HepG2 (cell line): ENCODE measurements around the gene STN1. TPM values are rescaled to one million over a fixed set of nuclear protein-coding genes. Genes with fewer than 3 reads are reported as not detected.

Experiments
- ATM ChIP-seq: fragments of 450-650 bp; IDR thresholded peaks from 2 replicates; pipeline ENCODE4 v1.7.1; 2017; ENCODE audit warnings: mild to moderate bottlenecking, borderline replicate concordance
- EHMT2 ChIP-seq: fragments of 200-600 bp; sonication (generic); IDR thresholded peaks from 2 replicates; pipeline ENCODE4 v1.7.0; 2017; ENCODE audit warnings: antibody characterized with exemption, low read depth, low read length, borderline replicate concordance
- ELK4 ChIP-seq: sonication (generic); formaldehyde crosslinking; IDR thresholded peaks from 2 replicates; pipeline ENCODE4 v1.9.0; 2021; ENCODE audit warnings: missing genetic modification reagents, borderline replicate concordance
- GLMP ChIP-seq: sonication (generic); formaldehyde crosslinking; IDR thresholded peaks from 2 replicates; pipeline ENCODE4 v1.9.0; 2021; ENCODE audit warnings: missing genetic modification reagents, mild to moderate bottlenecking, borderline replicate concordance
- IKZF4 ChIP-seq: sonication (generic); formaldehyde crosslinking; IDR thresholded peaks from 2 replicates; pipeline ENCODE4 v1.5.1; 2020; ENCODE audit warnings: borderline replicate concordance, mild to moderate bottlenecking, low read depth, missing genetic modification reagents; ENCODE audit errors: not compliant biosample characterization
- JUN ChIP-seq: sonication (generic); formaldehyde crosslinking; IDR thresholded peaks from 2 replicates; pipeline ENCODE4 v1.4.0; 2020; ENCODE audit warnings: mild to moderate bottlenecking, missing genetic modification reagents
- KAT8 ChIP-seq: IDR thresholded peaks from 2 replicates; pipeline ENCODE4 v1.6.1; 2016; ENCODE audit warnings: missing genetic modification reagents, missing compliant biosample characterization
- KDM5A ChIP-seq: fragments of 200-600 bp; sonication (generic); IDR thresholded peaks from 2 replicates; pipeline ENCODE4 v1.7.0; 2018; ENCODE audit warnings: antibody characterized with exemption, mild to moderate bottlenecking, low read length, borderline replicate concordance
- KLF15 ChIP-seq: sonication (generic); formaldehyde crosslinking; IDR thresholded peaks from 2 replicates; pipeline ENCODE4 v1.8.1; 2023; ENCODE audit warnings: borderline replicate concordance, mild to moderate bottlenecking, inconsistent platforms, missing genetic modification reagents, mixed read lengths
- MAX ChIP-seq: IDR thresholded peaks from 2 replicates; pipeline ENCODE4 v1.6.1; 2012; ENCODE audit warnings: inconsistent platforms
- MED1 ChIP-seq: sonication (generic); formaldehyde crosslinking; IDR thresholded peaks from 2 replicates; pipeline ENCODE4 v1.4.0; 2020; ENCODE audit warnings: missing genetic modification reagents
- MEIS1 ChIP-seq: sonication (generic); formaldehyde crosslinking; IDR thresholded peaks from 2 replicates; pipeline ENCODE4 v1.9.0; 2021; ENCODE audit warnings: mild to moderate bottlenecking, missing genetic modification reagents, moderate library complexity, borderline replicate concordance
- NPAS2 ChIP-seq: sonication (generic); formaldehyde crosslinking; IDR thresholded peaks from 2 replicates; pipeline ENCODE4 v1.8.0; 2022; ENCODE audit warnings: mild to moderate bottlenecking, missing genetic modification reagents, borderline replicate concordance
- SP1 ChIP-seq, 2 experiments: fragments of 450-650 bp in 1 of 2; sonication (generic) in 1 of 2; formaldehyde crosslinking in 1 of 2; IDR thresholded peaks; 2 replicates each; pipeline versions ENCODE4 v1.4.0 to v1.6.1; 2016 to 2020; ENCODE audit warnings: missing genetic modification reagents in 1 of 2
- STAG1 ChIP-seq: sonication (generic); formaldehyde crosslinking; IDR thresholded peaks from 2 replicates; pipeline ENCODE4 v1.4.0; 2020; ENCODE audit warnings: missing genetic modification reagents
- TRIM24 ChIP-seq: sonication (generic); formaldehyde crosslinking; IDR thresholded peaks from 2 replicates; pipeline ENCODE4 v1.8.0; 2022; ENCODE audit warnings: mild to moderate bottlenecking, missing genetic modification reagents
- ZFP36L1 ChIP-seq: sonication (generic); formaldehyde crosslinking; IDR thresholded peaks from 2 replicates; pipeline ENCODE4 v1.8.0; 2022; ENCODE audit warnings: mild to moderate bottlenecking, missing genetic modification reagents, moderate library complexity
- ZFP62 ChIP-seq: sonication (generic); formaldehyde crosslinking; IDR thresholded peaks from 2 replicates; pipeline ENCODE4 v1.4.0; 2020; ENCODE audit warnings: missing genetic modification reagents
- ZFP91 ChIP-seq: sonication (generic); formaldehyde crosslinking; IDR thresholded peaks from 2 replicates; pipeline ENCODE4 v1.9.0; 2022; ENCODE audit warnings: missing genetic modification reagents, mild to moderate bottlenecking, borderline replicate concordance
- ZKSCAN1 ChIP-seq: fragments of 150-350 bp; IDR thresholded peaks from 2 replicates; pipeline ENCODE4 v1.6.1; 2014; ENCODE audit warnings: low read length
- ZNF256 ChIP-seq: sonication (generic); formaldehyde crosslinking; conservative IDR thresholded peaks from 2 replicates; pipeline ENCODE4 v1.4.0; 2020; ENCODE audit warnings: missing genetic modification reagents
- ZNF30 ChIP-seq: sonication (generic); formaldehyde crosslinking; IDR thresholded peaks from 2 replicates; pipeline ENCODE4 v1.5.0; 2020; ENCODE audit warnings: mild to moderate bottlenecking, missing genetic modification reagents
- ZNF354B ChIP-seq: sonication (generic); formaldehyde crosslinking; IDR thresholded peaks from 2 replicates; pipeline ENCODE4 v1.8.0; 2022; ENCODE audit warnings: mild to moderate bottlenecking, missing genetic modification reagents
- ZNF672 ChIP-seq: sonication (generic); formaldehyde crosslinking; IDR thresholded peaks from 2 replicates; pipeline ENCODE4 v1.8.1; 2022; ENCODE audit warnings: missing genetic modification reagents
- ZSCAN29 ChIP-seq: sonication (generic); formaldehyde crosslinking; conservative IDR thresholded peaks from 2 replicates; pipeline ENCODE4 v1.4.0; 2020; ENCODE audit warnings: mild to moderate bottlenecking, missing genetic modification reagents
- polyA plus RNA-seq, 8 experiments: library from polyadenylated mRNA; depleted of rRNA in 3 of 8; stranded (reverse) in 7 of 8; unstranded in 1 of 8; fragments of >200 nt; fragmentation: Illumina TruSeq in 4 of 8; extraction: Trizol in 4 of 8; gene quantifications; 2 replicates each; pipeline versions ENCODE4 v1.2.1 to v1.2.3, GENCODE V29; 2011 to 2016; ENCODE audit warnings: low read depth in 4 of 8, missing spikeins in 1 of 8, mixed read lengths in 1 of 8; ENCODE audit not compliant: insufficient read depth in 1 of 8
- total RNA-seq, 5 experiments: library from RNA; depleted of rRNA; stranded (reverse); fragments of >200 nt; fragmentation: Illumina TruSeq; extraction: Trizol; gene quantifications; 2 replicates each; pipeline ENCODE4 v1.2.3, GENCODE V29; 2016; ENCODE audit warnings: low read depth in 1 of 5

Gene STN1
- total and polyA plus RNA-seq, 2 of the 13 experiments (the other 11 are each of a cell fraction or from before 2014, with no cell fraction given), result 17.6 to 22.7 TPM

- TF ChIP-seq MED1 (CRISPR knock-in tag) (peak; percentile 86), KDM5A (no peak), MAX (peak; percentile 82), ZSCAN29 (CRISPR knock-in tag) (peak; percentile 61; the same call in 1 of the 2 replicates), ZKSCAN1 (0 out of 2 replicates have a peak, but pooled peaks have one; percentile 19), ZFP36L1 (no peak), KLF15 (CRISPR knock-in tag) (no peak), ATM (no peak), IKZF4 (CRISPR knock-in tag) (peak; percentile 45), STAG1 (CRISPR knock-in tag) (peak; percentile 5; the same call in 1 of the 2 replicates), ZNF354B (CRISPR knock-in tag) (no peak), MEIS1 (CRISPR knock-in tag) (peak; percentile 45; the same call in 1 of the 2 replicates), GLMP (no peak), ELK4 (no peak), KAT8 (CRISPR knock-in tag) (peak; percentile 37; the same call in 1 of the 2 replicates), ZNF256 (CRISPR knock-in tag) (no peak), ZNF30 (CRISPR knock-in tag) (no peak), ZNF672 (CRISPR knock-in tag) (no peak), ZFP62 (no peak), TRIM24 (CRISPR knock-in tag) (no peak), SP1 (IDR thresholded peaks at IDR 0.05) (no peak), SP1 (CRISPR knock-in tag; IDR thresholded peaks at IDR 0.05) (no peak), EHMT2 (no peak), NPAS2 (CRISPR knock-in tag) (no peak), JUN (no peak), ZFP91 (CRISPR knock-in tag) (peak; percentile 57; the same call in 1 of the 2 replicates)
Measured at GRCh38 chr10:103855852-103856796, 61.9 kb downstream of the STN1 start (continued).
